DND-41 (cell line): ENCODE data around the gene NRCAM.

ENCODE experiments used
- ATAC-seq: fragments of 200-7000 bp; cut with Tn5 transposase; 3 replicates; pipeline ENCODE4 v1.9.1; 2021; ENCODE audit warnings: low read depth; ENCODE audit not compliant: insufficient read depth
- DNase-seq: peaks from one replicate; pipeline ENCODE4 v3.0.0-alpha.2; 2020
- H2AFZ ChIP-seq: 2 replicates; pipeline ENCODE4 v1.6.0; 2012; ENCODE audit warnings: low read depth, low read length
- H3K27ac ChIP-seq: 2 replicates; pipeline ENCODE4 v1.5.1; 2012; ENCODE audit warnings: low read length, inconsistent platforms
- H3K27me3 ChIP-seq: fragments of 200-600 bp; sonication (generic); 2 replicates; pipeline ENCODE4 v1.6.0; 2012; ENCODE audit warnings: low read length, mild to moderate bottlenecking, inconsistent platforms; ENCODE audit not compliant: insufficient read depth, poor library complexity
- H3K36me3 ChIP-seq: 2 replicates; pipeline ENCODE4 v1.5.1; 2012; ENCODE audit warnings: low read length, inconsistent platforms; ENCODE audit not compliant: insufficient read depth
- H3K4me1 ChIP-seq: 2 replicates; pipeline ENCODE4 v1.5.1; 2012; ENCODE audit warnings: mild to moderate bottlenecking, low read length; ENCODE audit not compliant: insufficient read depth
- H3K4me2 ChIP-seq: 2 replicates; pipeline ENCODE4 v1.6.0; 2012; ENCODE audit warnings: mild to moderate bottlenecking, moderate library complexity, low read length, inconsistent platforms; ENCODE audit not compliant: insufficient read depth
- H3K4me3 ChIP-seq, 2 experiments: fragments of 200-600 bp in 1 of 2; shearing (Covaris generic) in 1 of 2; 2 replicates each; pipeline ENCODE4 v1.5.1; 2012 to 2016; ENCODE audit warnings: inconsistent platforms in 2 of 2, low read length in 2 of 2, mild to moderate bottlenecking in 2 of 2, low read depth in 1 of 2, moderate library complexity in 1 of 2
- H3K79me2 ChIP-seq: 2 replicates; pipeline ENCODE4 v1.6.0; 2012; ENCODE audit warnings: low read length, inconsistent platforms; ENCODE audit not compliant: insufficient read depth
- H3K9ac ChIP-seq: 2 replicates; pipeline ENCODE4 v1.6.0; 2012; ENCODE audit warnings: low read depth, mild to moderate bottlenecking, inconsistent platforms, low read length, moderate library complexity
- H3K9me3 ChIP-seq: 2 replicates; pipeline ENCODE4 v1.5.1; 2012; ENCODE audit warnings: low read length, moderate library complexity, mild to moderate bottlenecking, inconsistent platforms; ENCODE audit not compliant: insufficient read depth, severe bottlenecking
- H4K20me1 ChIP-seq: 2 replicates; pipeline ENCODE4 v1.6.0; 2012; ENCODE audit warnings: low read length; ENCODE audit not compliant: insufficient read depth
- EZH2 ChIP-seq: IDR thresholded peaks from 3 replicates; pipeline ENCODE4 v1.6.1; 2012; ENCODE audit warnings: borderline replicate concordance, low read depth, mild to moderate bottlenecking, moderate library complexity, low read length, inconsistent platforms; ENCODE audit not compliant: severe bottlenecking
- TF ChIP-seq, protein P1 (sequence below): IDR thresholded peaks from 2 replicates; pipeline ENCODE4 v1.5.1; 2012; ENCODE audit warnings: borderline replicate concordance, low read length, moderate library complexity, mild to moderate bottlenecking; ENCODE audit not compliant: poor library complexity, severe bottlenecking; ENCODE audit errors: extremely low read depth

Gene NRCAM

DNA sequence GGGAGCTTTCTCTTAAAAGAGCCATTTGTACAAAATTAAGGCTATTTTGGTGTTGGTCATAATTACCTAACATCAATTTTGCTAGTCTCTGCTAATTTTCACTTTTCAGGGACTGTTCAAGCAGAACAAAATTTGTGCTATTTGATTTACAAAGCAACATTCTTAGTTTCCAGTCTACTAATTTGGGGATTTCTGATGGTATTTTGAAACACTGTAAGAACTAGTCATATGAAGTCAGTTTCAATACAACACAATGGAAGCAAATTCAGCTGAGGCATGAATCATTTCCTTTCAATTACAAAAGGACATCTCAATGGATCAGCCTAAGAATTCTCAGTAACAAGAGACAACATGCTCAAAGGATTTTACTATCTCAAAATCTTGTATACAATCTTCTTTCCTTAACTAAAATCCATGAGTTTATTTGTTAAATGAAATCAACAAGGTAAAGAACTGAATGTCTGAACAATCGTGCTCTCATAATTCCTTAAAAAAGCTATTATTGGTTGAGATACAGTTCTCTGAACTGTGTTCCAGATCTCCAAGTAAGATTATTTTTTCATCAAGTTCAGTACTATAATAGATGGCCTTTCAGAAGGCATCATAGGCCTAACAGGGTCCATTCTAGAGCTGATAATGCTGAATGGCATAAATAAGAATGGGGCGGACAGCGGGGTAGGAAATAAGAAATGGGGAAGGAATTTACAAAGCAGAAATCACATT lies 144.6 kb downstream of the NRCAM start:
- Histone ChIP-seq H3K4me1 (no peaks in the 10 kb centered on the region), H3K27me3 (no peaks in the 10 kb centered on the region), H3K4me3 (no peak overlapping the region), H2AFZ (no peak overlapping the region), H3K27ac (no peak overlapping the region), H3K79me2 (no peaks in the 10 kb centered on the region), H3K9ac (no peak overlapping the region), H3K9me3 (no peaks in the 10 kb centered on the region), H4K20me1 (no peaks in the 10 kb centered on the region), H3K4me2 (no peak overlapping the region), H3K36me3 (no peaks in the 10 kb centered on the region)
- ATAC-seq (no peak), DNase-seq (no peak)
- TF ChIP-seq, protein P1, sequence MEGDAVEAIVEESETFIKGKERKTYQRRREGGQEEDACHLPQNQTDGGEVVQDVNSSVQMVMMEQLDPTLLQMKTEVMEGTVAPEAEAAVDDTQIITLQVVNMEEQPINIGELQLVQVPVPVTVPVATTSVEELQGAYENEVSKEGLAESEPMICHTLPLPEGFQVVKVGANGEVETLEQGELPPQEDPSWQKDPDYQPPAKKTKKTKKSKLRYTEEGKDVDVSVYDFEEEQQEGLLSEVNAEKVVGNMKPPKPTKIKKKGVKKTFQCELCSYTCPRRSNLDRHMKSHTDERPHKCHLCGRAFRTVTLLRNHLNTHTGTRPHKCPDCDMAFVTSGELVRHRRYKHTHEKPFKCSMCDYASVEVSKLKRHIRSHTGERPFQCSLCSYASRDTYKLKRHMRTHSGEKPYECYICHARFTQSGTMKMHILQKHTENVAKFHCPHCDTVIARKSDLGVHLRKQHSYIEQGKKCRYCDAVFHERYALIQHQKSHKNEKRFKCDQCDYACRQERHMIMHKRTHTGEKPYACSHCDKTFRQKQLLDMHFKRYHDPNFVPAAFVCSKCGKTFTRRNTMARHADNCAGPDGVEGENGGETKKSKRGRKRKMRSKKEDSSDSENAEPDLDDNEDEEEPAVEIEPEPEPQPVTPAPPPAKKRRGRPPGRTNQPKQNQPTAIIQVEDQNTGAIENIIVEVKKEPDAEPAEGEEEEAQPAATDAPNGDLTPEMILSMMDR = no peak
- TF ChIP-seq EZH2 = no peak

DNA sequence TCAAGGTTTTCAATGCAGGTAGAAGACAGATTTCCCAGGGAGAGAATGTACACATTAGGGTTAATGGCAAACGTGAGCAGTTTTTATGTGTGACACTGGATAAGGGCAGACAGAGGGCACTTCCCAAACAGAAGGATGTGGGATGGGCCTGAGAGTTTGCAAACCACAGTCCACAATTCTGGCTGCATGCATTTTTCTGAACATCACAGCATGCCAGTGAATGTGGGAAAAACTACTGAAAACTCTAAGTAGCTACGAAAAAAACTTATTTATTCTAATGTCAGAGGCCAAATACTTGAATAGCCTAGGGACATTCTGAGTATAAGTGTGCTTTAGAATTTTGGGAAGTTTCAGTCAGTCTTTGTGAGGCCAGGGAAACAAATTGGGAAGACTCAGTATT lies 145.9 kb downstream of the NRCAM start:
- DNase-seq (no peak), ATAC-seq (no peak)
- H3K36me3 ChIP-seq = no peaks in the 10 kb centered on the region
- no peaks in the 10 kb centered on the region for H4K20me1 ChIP-seq
- H3K4me2 ChIP-seq = no peak overlapping the region
- H3K4me3 ChIP-seq = no peak overlapping the region
- H3K79me2 ChIP-seq = no peaks in the 10 kb centered on the region
- H2AFZ ChIP-seq = no peak overlapping the region
- TF ChIP-seq EZH2 = no peak
- TF ChIP-seq, protein P1 = no peak
- H3K27ac ChIP-seq = no peak overlapping the region
- no peaks in the 10 kb centered on the region for H3K4me1 ChIP-seq
- no peak overlapping the region for H3K9ac ChIP-seq
- no peaks in the 10 kb centered on the region for H3K9me3 ChIP-seq
- H3K27me3 ChIP-seq = peaks cover 3% of the 10 kb centered on the region

DNA sequence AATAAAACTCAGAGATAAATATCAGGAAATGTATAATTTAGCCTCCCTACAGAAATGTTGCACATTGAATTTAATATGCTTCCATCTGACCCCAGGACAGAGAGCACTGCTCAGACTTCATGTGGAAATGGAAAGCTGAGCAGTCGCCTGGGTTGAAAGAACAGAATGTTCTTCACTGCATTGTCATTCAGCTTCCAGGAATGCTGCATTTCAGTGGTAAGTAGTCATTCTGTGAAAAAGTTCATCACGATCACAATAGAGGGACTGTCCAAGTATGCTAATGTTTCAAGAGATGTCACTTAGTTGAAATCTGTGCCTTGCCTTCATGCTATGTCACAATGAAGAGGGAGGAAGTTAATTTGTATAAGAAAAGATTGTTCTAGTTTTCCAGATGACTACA lies 147.3 kb downstream of the NRCAM start:
- Histone ChIP-seq H3K9me3 (no peaks in the 10 kb centered on the region), H3K4me1 (no peaks in the 10 kb centered on the region), H3K36me3 (no peaks in the 10 kb centered on the region), H3K9ac (no peak overlapping the region), H3K4me2 (no peak overlapping the region), H3K27me3 (peaks cover 4% of the 10 kb centered on the region), H2AFZ (no peak overlapping the region), H4K20me1 (no peaks in the 10 kb centered on the region), H3K27ac (no peak overlapping the region), H3K79me2 (no peaks in the 10 kb centered on the region), H3K4me3 (no peak overlapping the region)
- no peak for ATAC-seq
- no peak for DNase-seq
- TF ChIP-seq, protein P1 = no peak
- TF ChIP-seq EZH2 = no peak
